NCI-H748 treated with DMSO at 0.1 percent for 48 hours (cell line): Measurements from ENCODE around the gene PHLDA3.

Experiments used
- DNase-seq: peaks from one replicate; lab custom pipeline; 2025; lab: John Stamatoyannopoulos, UW

The PHLDA3 gene

DNA sequence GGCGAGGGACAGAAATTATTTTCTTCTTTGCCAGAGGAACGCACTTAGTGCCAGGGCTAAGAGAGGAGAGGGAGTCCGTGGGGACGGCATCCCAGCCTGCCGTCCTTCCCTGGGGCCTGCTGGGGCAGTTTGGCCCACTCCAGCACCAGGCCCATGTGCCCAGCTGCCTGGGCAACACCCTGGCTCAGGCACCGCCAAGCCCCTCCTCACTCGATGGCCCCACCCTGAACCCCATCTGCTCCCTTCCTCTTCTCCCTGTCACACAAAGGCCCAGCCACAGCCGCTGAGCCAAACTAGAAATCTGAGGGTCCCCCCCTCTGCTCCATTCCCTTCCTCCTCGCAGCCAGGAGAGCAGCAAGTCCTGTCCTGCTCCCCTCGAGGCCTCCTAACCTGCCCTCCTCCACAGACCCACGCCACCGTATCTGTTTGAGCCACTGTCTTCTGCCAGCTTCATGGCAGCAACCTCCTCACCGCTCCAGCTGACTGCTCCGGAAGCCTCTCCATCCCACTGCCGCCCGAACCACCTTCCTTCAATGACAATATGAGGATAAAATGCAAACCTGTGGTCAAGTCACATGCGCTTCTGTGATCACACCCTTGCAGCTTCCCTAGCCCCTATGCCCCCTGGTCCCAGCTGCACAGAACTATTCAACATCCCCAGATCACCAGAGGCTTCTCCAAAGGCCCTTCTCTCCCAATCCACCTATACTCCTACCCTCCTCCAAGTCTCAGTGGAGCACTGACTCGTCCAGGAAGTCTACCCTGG, 39.1 kb downstream of the PHLDA3 start:
- no peak for DNase-seq

DNA sequence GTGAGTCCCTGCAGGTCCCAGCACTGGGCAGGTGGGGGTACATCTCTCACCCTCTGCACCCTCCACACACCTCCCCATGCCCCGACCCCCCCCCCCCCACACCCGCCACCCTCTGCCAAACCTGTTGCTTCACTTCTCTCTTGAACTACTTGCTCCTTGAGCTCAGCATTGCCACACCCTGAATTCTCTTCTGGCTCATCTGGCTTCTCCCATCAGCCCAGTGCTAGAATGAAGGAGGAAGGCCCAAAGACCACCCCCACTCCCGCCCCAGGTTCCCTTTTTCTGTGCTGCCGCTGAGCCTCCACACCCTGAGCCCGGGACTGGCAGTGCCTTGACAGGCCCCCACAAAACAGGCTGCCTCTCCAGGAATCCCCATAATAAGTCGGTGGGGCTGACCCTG, 41.0 kb downstream of the PHLDA3 start:
- no peak for DNase-seq

DNA sequence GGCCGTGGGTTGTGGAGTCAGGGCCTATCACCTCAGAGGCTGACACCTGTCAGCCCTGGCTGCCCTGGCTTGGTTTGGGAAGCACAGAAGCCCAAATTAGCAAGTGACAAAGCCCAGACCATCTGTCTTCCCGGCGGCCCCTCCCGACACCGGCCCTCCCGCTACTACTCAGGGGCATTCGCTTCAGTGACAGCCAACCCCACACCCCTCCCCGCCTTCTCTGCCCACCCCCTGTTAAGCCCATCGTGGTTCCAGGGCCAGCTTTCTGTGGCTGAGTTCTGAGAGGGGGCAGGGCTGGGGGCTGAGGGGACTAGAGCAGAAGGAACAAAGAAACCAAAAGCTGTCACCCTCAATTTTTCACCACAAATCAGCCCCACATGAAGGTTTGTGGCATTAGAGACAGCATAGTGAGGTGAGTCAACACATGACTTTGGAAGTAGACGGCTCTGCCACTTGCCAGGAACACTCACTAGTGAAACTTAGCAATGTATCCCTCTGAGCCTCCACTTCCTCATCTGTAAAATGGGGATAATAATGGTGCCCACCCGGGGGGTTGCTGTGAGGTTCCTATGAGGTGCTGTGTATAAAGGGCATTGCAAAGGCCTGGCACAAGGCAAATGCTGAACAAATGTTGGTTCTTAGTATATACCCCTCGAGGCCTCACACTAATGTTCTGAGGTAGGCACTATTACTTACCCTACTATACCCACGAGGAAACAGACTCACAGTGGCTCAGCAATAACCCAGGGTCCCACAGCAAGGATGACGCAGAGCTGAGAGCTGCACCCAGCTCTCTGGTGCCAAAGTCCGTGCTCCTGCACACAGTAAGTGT, 42.3 kb downstream of the PHLDA3 start:
- DNase-seq, result no peak

DNA sequence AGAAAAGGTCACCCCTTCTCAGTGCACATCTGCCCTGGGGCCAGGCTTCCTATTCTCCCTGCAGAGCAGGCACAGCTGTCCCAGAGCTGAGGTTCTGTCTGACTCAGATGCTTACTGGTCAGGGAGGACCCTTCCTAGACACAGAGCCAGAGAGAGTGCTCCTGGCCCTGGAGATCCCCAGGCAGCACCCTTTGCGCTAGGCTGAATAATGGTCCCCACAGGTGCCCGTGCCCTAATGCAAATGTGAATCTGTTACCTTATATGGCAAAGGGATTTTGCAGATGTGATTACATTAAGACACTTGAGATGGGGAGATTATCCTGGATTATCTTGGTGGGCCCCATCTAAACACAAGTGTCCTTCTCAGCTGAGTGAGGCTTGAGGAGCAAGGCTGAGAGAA, 44.8 kb downstream of the PHLDA3 start:
- no peak for DNase-seq

DNA sequence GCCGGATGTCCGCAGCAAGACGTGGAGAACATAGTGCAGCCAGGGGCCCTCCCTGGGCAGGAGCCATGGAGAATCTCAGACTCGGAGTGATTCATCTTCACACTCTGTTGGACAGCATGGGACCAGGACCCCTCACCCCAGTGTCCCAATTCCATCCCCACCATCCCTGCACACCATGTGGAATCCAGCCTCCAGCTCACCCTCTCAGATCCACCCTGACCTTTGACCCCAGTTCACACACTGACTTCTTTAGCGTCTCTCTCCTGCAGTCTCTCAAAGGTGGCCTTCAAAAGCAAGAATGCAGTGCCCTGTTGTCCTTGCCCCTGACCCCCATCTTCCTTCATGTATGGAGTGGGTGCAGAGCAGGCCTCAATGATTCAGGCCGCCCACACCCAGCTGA, 45.3 kb downstream of the PHLDA3 start:
- DNase-seq, result no peak

DNA sequence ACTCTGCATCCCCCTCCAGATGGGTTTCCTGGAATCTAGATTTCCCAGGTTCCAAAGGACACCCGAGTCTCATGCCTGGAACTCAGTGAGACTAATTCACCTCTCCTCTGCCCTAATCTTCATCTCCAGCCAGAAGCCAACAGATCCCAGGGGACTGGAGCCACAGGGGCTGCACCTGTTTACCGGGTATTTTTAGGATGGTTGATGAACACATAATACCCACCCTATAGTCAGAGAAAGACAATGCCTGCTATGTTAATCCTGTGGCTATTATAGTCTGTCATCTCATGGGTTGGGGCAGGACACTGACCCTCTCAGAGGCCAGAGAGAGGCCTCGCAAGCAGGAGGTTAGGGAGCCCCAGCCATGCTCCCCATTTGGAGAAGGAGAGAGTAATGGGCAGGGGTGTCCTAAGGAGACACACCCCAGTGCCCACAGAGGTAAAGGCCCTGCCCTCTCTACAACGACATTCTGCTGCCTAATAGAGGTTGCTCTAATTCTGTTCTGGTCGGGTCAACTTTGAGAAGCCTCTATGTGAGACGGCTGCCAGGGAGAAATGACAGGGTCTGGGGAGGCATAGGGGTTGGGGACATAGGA, 46.5 kb downstream of the PHLDA3 start:
- no peak for DNase-seq

DNA sequence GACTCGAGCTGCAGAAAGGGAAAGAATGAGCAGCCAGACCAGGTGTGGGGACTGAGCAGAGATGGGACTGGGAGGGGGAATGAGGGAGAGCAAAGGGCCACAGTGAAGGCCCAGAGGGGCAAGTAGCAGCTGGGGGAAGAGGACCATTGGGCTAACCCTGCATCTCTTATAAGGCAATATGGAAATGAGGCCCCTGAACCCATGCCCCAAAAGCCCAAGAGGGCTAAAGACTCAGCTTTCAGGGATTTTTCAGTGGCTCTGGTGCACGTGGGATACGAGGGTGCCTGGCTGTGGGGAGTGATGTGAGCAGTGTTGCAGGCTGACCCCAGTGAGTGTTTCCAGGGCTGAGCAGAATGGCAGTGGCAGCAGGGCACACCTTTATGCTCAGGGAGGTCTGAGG, 47.0 kb downstream of the PHLDA3 start:
- no peak for DNase-seq

DNA sequence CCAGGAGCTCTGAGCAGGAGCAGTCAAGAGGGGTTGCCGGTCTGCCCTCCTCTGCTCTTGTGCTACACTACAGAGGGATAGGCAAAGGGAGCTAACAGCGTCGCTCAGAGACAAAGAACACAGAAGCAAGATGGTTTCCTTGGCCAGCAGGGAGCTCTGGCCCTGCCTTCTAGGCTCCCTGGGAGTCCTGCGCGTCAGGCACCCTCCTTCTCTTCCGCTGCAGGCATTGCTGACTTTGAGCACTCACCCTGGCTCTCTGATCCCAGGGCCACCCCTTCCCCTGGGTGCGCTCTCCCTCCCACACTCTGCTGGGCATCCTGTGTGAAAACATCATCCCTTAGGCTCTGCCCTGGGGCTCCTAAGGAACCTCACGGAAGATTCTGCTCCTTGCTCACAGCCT, 47.9 kb downstream of the PHLDA3 start:
- no peak for DNase-seq

DNA sequence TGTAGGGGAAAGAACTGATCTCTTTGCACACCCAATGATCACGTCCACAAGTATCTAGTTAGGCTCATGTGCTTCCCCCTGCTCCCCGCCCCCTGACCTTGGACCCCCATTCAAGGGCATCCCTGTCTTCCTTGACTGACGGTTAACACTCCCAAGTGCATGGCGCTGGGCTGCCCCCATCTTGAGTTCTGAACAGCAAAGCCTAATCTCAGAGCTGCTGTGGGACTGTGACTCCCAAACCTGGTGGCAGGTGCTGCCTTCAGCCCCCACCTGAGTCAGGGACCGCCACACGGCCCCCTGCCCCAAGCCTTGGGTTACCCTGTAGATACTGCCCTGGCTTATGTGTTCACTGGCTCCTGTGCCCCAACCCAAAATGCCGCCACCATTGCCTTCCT, 48.4 kb downstream of the PHLDA3 start:
- DNase-seq, result no peak

DNA sequence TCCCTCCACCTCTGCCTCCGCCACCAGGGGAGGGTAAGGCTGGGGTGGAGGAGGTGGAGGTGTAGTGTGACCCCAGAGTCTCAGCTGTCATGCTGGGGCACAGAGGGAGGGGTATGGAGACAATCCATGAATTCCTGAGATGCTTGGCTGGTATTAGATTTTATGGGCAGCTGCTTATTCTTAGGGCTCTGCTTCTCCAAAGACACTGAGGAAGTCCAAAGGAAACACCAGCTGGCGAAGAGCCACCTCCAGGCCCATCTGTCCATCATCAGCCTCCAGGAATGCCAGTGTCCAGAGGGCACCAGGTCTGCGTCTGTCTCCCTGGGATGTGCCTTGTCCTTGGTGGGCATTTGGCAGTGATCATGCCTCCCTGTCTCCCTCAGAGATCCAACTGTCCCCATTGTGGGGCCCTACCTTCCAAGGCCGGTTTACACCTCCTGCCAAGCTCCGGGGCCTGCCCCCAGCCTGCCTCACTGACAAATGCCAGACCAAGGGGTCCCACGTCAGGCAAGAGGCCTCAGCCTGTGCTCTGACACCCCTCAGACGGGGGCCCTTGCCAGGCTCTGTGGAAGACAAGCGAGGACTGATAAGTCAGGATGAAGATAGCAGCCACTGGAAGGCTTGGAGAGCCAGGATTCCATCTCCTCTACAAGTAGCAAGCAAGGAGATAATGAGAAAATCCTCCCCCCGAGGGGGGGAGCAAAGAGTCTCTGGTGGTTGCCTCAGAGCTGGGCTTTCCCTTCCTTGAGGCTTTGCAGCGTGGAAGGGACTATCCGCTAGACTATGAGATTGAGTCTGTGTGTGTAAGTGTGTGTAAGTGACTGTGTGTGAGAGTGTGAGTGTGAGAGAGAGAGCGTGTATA, 49.0 kb downstream of the PHLDA3 start:
- DNase-seq, result no peak

DNA sequence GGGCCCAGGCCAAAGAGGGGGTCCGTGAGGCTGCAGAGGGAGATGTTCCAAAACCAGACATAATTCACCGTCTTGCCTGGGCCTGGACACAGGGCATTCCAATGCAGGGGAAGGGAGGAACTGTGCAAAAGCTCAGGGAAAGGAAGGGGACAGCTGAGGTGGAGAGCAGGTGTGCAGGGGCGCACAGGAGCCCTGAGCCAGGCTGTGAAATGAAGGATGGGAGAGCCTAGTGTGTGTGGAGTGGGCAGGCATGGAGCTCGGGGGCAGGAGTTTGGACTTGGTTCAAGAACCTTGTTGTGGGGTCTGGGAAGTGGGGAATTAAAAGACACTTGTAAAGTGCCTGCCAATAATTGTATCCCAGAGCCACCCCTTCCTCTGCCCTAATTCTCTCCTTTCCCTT, 49.7 kb downstream of the PHLDA3 start:
- no peak for DNase-seq

DNA sequence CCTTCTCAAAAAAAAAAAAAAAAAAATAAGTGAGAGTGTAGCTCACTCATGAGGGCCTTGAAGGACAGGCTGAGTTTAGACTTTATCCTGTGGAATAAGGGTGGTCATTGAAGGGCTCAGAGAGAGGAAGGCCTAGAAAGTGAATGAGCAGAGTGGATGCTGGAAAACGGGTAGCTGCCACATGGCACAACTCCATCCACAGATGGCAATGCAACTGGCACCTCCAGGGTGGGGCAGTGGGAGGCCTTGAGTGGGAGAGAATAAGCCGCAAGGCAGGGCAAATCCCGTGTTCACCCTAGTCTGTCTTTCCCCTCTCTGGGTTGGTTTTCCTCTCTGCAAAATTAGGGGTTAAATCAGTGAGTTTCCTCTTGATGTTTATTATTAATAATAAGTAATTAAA, 50.5 kb downstream of the PHLDA3 start:
- DNase-seq, result no peak
